KMS-11 (cell line): ENCODE results near the gene OBP2B.
"Not testable (repeated sequence)": the region's sequence is repeated elsewhere in the genome, so short reads cannot be mapped to it uniquely, and the experiment has no call there.

Experiments
- H2AFZ ChIP-seq: fragments of 200-600 bp; sonication (generic); 2 replicates; pipeline ENCODE4 v1.6.1; 2016; ENCODE audit warnings: antibody characterized with exemption, mixed run types, low read depth
- H3K27ac ChIP-seq: fragments of 200-600 bp; sonication (generic); 2 replicates; pipeline ENCODE4 v1.6.1; 2016; ENCODE audit warnings: mild to moderate bottlenecking, mixed run types
- H3K27me3 ChIP-seq: fragments of 200-600 bp; sonication (generic); 2 replicates; pipeline ENCODE4 v1.6.1; 2017; ENCODE audit warnings: mild to moderate bottlenecking, low read depth, mixed run types, moderate library complexity; ENCODE audit not compliant: insufficient read depth
- H3K36me3 ChIP-seq: fragments of 200-600 bp; sonication (generic); 2 replicates; pipeline ENCODE4 v1.6.1; 2017; ENCODE audit warnings: mild to moderate bottlenecking, mixed run types; ENCODE audit not compliant: insufficient read depth
- H3K4me1 ChIP-seq: fragments of 200-600 bp; sonication (generic); 2 replicates; pipeline ENCODE4 v1.6.1; 2016; ENCODE audit warnings: mild to moderate bottlenecking, low read depth, mixed run types; ENCODE audit not compliant: poor library complexity, severe bottlenecking
- H3K4me2 ChIP-seq: fragments of 200-600 bp; sonication (generic); 2 replicates; pipeline ENCODE4 v1.7.0; 2016; ENCODE audit warnings: mild to moderate bottlenecking, mixed run types
- H3K4me3 ChIP-seq: fragments of 200-600 bp; sonication (generic); IDR thresholded peaks from 2 replicates; pipeline ENCODE4 v1.6.1; 2017; ENCODE audit warnings: low read depth, low read length, mixed read lengths; ENCODE audit not compliant: insufficient read depth
- H3K79me2 ChIP-seq: fragments of 200-600 bp; sonication (generic); 2 replicates; pipeline ENCODE4 v1.6.1; 2016; ENCODE audit warnings: low read depth, mixed run types; ENCODE audit not compliant: insufficient read depth
- H3K9ac ChIP-seq: fragments of 200-600 bp; sonication (generic); 2 replicates; pipeline ENCODE4 v1.6.1; 2016; ENCODE audit warnings: mild to moderate bottlenecking, mixed run types
- H4K20me1 ChIP-seq: fragments of 200-600 bp; sonication (generic); 2 replicates; pipeline ENCODE4 v1.6.1; 2016; ENCODE audit warnings: mild to moderate bottlenecking, mixed run types; ENCODE audit not compliant: insufficient read depth
- CTCF ChIP-seq: fragments of 200-600 bp; sonication (generic); conservative IDR thresholded peaks from 2 replicates; pipeline ENCODE4 v1.6.1; 2017; ENCODE audit warnings: low read depth, mild to moderate bottlenecking, antibody characterized with exemption, low read length, moderate library complexity, mixed read lengths

The OBP2B gene

GRCh38 chr9:133234577-133235322, 25.7 kb upstream of the OBP2B start:
- Histone ChIP-seq H3K4me3 (no peak overlapping the region), H3K4me1 (no peaks in the 10 kb centered on the region), H3K4me2 (no peak overlapping the region), H3K79me2 (no peaks in the 10 kb centered on the region), H4K20me1 (no peaks in the 10 kb centered on the region), H2AFZ (no peak overlapping the region), H3K9ac (no peak overlapping the region), H3K36me3 (no peaks in the 10 kb centered on the region), H3K27ac (no peak overlapping the region), H3K27me3 (peaks cover 47% of the 10 kb centered on the region)
- TF ChIP-seq CTCF: no peak

DNA sequence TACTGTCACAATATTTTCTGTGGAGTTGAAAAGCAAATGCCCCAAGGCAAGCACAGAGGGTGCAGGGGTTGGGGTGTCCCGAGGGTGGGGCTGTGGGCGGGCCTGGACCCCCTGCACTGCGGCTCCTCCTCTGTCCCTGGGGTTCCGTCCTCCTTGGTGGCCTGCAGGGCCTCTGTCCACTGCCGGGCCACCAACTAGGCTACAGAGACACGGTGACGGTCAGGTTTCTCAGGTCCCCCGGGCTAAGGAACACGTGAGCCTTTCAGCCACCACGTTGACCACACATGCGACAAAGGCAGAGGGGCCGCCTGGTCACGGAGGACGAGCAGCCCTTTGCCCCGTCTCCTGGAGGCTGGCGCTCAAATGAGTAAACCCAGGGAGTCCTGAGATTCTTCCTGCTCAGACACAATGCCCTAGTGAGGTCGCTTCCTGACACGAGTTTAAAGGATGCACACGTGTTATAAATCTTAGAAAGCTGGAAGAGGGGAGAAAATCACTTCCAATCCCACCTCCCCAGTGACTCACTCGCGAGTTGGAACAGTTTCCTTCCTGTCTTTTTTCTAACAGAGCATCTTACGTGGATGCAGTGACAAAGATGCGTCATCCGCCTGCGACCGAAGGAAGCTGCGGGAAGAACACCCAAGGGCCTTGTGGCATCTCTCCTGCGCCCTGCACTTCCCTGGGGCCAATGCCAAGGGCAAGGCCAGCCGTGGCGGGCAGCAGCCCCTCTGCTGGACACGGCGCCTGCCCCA, 24.8 kb upstream of the OBP2B start:
- H2AFZ ChIP-seq: no peak overlapping the region
- no peaks in the 10 kb centered on the region for H4K20me1 ChIP-seq
- H3K36me3 ChIP-seq: no peaks in the 10 kb centered on the region
- no peak overlapping the region for H3K27ac ChIP-seq
- H3K4me3 ChIP-seq: no peak overlapping the region
- no peaks in the 10 kb centered on the region for H3K4me1 ChIP-seq
- H3K4me2 ChIP-seq: no peak overlapping the region
- H3K27me3 ChIP-seq: peaks cover 49% of the 10 kb centered on the region
- TF ChIP-seq CTCF: no peak
- no peaks in the 10 kb centered on the region for H3K79me2 ChIP-seq
- H3K9ac ChIP-seq: no peak overlapping the region

DNA sequence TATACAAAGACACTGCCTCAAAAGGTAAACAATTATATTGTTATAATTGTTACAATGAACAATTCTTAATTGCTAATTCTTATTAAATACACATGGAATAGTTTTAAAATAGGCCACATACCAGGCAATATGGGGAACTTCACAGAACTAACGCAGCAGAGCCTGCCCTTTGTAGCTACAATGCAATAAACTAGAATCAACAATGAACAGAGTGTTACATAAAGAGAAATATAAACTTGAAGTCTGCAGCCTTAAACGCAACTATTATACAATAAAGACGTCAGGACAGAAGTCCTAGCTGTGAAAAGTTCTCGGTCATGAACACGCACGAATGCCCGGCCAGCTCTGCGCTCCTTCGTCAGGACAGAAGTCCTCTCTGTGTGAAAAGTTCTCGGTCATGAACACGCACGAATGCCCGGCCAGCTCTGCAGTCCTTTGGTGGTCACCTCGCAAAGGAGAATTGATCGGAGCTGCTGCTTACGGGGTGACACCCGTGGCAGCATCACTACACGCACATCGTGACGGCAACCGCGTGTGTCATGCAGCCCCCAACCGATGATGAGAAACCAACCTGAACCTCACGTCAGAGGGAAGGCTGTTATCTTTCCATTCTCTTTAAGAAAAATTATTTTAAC, 23.0 kb upstream of the OBP2B start:
- H3K27ac ChIP-seq, H3K4me3 ChIP-seq, H3K9ac ChIP-seq, H3K4me2 ChIP-seq, H4K20me1 ChIP-seq, H3K36me3 ChIP-seq, H3K4me1 ChIP-seq, H3K79me2 ChIP-seq, H2AFZ ChIP-seq: not testable (repeated sequence)
- H3K27me3 ChIP-seq: peaks cover 41% of the 10 kb centered on the region

DNA sequence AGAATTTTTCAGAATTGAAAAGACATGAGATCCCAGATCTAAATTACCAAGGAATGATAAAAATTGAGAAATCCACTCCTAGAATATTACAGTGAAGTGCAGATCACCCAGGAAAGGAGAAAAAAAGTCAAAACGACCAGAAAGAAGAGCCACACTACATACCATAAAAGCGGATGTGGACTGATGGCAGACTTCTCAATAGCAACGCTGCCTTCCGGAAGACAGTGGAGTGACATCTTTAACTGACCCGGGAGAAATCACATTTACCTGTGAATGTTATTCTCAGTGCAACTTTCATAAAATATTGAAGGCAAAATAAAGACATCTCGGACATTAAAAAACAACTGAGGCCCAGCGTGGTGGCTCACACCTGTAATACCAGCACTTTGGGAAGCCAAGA, 21.5 kb upstream of the OBP2B start:
- peaks cover 49% of the 10 kb centered on the region for H3K27me3 ChIP-seq
- H3K79me2 ChIP-seq, H4K20me1 ChIP-seq, H3K36me3 ChIP-seq, H3K4me3 ChIP-seq, H3K4me2 ChIP-seq, H3K9ac ChIP-seq, H3K4me1 ChIP-seq, H3K27ac ChIP-seq, H2AFZ ChIP-seq: not testable (repeated sequence)

DNA sequence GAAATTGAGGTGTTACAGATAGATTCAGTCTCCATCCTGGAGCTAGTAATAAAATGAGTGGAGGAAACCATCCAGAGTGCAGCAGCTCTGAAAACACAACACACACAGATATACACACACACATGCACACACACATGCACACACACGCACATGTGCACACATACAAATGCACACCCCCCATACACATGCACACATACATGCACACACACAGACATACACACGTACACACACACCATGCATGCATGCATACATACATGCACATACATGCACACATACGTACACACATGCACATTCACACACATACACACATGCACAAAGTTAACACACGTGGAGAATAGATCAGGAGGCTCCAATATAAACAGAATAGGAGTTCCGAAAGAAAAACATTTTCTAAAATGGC, 21.0 kb upstream of the OBP2B start:
- H4K20me1 ChIP-seq: no peaks in the 10 kb centered on the region
- H3K79me2 ChIP-seq: no peaks in the 10 kb centered on the region
- H3K4me2 ChIP-seq: no peak overlapping the region
- no peak overlapping the region for H2AFZ ChIP-seq
- no peak overlapping the region for H3K4me3 ChIP-seq
- H3K36me3 ChIP-seq: no peaks in the 10 kb centered on the region
- no peaks in the 10 kb centered on the region for H3K4me1 ChIP-seq
- no peak overlapping the region for H3K9ac ChIP-seq
- H3K27me3 ChIP-seq: peaks cover 52% of the 10 kb centered on the region
- no peak for TF ChIP-seq CTCF
- H3K27ac ChIP-seq: no peak overlapping the region

- not testable (repeated sequence) for H3K36me3 ChIP-seq, H3K4me2 ChIP-seq, H3K27ac ChIP-seq, H3K4me1 ChIP-seq, H4K20me1 ChIP-seq, H2AFZ ChIP-seq, H3K79me2 ChIP-seq, H3K4me3 ChIP-seq, H3K9ac ChIP-seq
- H3K27me3 ChIP-seq: peaks cover 52% of the 10 kb centered on the region
Measured at GRCh38 chr9:133228474-133229193, 19.6 kb upstream of the OBP2B start.

DNA sequence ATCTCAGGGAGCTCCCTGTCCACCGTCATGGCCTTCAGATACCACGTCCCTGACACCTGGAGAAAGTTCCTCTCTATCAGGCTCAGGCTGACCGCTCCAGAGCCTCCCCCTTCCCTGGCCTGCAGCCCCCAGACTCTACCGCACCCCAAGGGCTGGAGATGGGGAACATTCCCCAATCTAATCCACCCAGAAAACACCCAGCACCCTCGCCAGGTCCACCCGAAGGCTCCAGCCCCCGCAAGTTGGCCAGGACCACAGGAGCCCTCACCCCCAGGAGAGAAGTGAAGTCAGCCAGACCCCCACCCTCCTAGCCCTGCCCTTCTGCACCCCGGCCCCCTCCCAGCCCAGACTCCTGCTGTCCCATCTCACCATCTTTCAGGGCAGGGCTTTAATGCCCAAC, 18.9 kb upstream of the OBP2B start:
- H3K27me3 ChIP-seq: peaks cover 59% of the 10 kb centered on the region
- H3K9ac ChIP-seq, H3K4me3 ChIP-seq, H3K4me1 ChIP-seq, H3K4me2 ChIP-seq, H3K36me3 ChIP-seq, H3K79me2 ChIP-seq, H4K20me1 ChIP-seq, H2AFZ ChIP-seq, H3K27ac ChIP-seq: not testable (repeated sequence)
